Stimulated activated CD8-positive, alpha-beta memory T cell treated with anti-CD3 and anti-CD28 coated beads, Interleukin-2, amount 100 ng/mL, for 1 hour (primary cell): ENCODE measurements around the gene SUPT3H.
"Not testable (repeated sequence)": the region's sequence is repeated elsewhere in the genome, so short reads cannot be mapped to it uniquely, and the experiment has no call there.

ENCODE experiments used
- DNase-seq, 2 donors: peaks; one replicate each; pipeline ENCODE4 v3.0.0-alpha.2; 2020; ENCODE audit warnings: low read depth in 2 of 2

SUPT3H gene

DNA sequence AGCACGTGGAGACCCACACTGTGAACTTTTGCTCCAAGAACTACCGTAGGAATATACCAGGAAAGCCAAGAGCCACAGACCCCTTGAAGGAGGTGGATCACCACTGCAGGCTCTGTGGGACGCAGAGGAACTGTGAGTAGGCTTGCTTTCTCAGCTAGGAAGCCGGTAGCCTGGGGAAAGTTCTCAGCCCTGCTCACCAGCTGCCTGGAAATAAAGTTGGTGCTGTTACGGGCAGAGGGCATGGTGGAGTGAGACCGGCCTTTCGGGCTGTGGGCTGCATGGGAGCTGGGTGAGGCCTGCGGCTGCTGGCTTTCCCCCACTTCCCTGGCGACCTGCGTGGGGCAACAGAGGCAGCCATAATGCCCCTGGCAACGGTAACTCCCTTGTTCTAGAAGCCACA is 422.6 kb downstream of the SUPT3H start:
- DNase-seq = no peak

DNA sequence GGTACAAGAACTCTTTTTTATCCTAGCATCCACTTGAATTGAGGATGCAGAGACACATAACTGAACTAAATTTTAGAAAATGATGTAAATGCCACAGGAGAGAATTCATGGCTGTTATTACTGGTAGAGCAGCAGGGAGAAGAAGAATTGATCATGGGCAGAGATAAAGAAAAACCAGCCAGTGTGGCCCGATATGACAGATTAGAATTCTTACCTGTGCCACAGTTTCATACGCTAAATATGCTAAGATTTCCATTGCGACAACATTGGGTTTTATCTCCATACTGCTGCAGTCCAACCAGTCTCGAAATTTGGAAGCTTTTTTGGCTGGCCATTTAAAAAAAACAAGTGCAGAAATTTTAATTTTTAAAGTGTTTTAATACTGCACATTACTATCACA is 423.5 kb downstream of the SUPT3H start:
- DNase-seq = no peak

DNA sequence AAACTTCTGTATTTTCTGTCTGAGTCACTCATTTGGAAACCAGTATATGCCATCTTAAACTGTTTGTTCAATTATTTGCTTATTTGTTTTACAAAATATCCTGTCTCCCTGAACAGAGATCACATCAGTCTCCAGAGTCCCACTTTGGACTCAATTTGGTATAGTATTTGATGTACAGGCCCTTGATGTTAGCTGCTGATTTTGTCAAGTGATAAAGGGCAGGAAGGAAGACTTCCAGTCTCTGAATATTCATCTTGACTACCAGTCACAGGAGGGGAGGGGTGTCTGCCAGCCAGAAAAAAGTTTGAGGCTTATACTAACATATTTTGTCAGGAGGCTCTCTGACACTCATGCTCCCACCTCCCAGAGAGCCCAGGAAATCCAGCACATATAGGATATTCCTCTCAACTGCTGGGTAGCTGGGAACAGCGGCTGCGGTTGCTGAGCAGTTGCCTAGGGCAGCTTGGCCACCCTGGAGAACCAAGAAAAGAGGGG is 426.4 kb downstream of the SUPT3H start:
- DNase-seq = no peak

DNA sequence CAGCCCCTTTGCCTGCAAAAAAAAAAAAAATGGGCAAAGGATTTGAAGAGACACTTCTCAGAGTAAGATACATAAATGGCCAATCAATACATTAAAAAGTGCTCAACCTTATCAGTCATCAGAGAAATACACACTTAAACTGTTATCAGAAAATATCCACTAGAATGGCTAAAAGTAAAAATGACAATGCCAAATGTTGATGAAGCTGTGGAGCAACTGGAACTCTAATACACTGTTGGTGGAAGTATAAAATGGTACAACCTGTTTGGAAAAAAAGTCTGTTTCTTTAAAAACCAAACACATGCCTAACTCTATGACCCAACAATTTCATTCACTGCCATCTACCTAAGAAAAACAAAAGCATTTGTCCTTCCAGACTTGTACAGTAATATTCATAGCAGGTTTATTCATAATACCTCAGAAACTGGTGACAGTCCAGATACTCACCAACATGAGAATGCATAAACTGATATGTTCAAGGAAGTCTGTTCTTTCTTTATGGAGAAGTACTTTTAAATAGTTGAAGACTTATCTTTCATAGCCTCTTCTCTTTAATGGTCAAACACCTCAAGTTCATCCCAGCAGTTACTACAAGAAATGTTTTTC is 428.0 kb downstream of the SUPT3H start:
- no peak for DNase-seq

DNA sequence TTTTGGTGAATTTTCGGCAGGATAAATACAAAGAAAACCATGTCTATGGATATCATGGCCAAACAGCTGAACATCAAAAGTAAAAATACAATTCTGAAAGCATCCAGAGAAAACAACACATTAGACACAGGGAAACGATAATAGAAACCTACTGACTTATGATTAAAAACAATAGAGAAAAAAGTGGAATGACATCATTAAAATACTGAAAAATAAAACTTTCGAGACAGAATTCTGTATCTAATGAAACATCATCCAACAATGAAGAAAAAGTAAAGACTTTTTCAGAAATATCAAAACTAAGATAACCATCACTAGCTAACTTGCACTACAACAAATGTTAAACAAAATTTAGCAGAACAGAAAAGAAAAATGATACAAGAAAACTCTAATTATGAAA is 434.2 kb downstream of the SUPT3H start:
- DNase-seq = no peak

DNA sequence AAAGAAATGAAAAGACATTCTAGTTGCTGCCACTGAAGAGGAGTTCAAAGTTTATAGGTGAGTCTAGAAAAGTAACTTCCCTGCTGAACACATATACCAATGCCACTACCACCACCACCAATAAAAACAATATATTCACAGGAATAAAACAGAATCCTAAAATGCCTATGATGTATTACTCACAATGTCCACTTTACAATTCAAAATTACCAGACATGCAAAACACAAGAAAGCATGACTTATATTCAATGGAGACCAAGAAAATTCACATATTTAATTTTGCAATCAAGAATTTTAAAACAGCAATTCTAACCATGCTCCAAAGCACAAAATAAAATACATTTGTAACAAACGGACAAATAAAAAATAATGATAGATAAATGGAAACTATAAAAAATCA is 434.9 kb downstream of the SUPT3H start:
- DNase-seq = no peak

DNA sequence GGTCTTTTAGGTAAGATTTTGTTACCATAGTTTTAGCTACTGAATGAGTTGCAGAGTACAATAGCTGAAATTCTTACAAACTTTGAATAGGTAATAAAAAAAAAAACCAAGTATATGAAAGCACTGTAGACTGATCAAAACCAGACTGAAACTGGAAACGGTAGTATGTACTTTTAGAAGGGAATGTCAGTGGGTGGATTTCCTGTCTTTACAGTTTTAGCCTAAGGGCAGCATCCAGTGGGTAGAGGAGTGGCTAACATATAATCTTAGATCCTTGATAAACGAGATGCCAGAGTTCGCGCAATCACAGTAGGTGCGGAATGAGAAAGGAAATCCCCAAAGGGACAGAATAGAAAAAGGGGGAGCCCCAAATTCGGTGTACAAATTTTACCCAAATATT is 435.5 kb downstream of the SUPT3H start:
- DNase-seq = no peak

DNA sequence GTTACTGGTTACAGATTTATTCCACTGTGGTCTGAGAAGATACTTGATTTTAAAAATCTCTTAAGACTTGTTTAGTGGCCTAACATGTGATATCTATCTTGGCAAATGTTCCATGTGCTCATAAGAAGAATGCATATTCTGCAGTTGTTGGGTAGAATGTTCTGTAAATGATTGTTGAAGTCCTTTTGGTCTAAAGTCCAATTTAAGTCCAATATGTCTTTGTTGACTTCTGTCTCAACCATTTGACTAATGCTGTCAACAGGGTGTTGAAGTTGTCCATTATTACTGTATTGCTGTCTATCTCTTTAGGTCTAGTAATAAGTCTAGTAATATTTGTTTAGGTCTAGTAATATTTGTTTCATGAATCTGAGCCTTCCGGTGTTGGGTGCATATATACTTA is 437.4 kb downstream of the SUPT3H start:
- DNase-seq = no peak

DNA sequence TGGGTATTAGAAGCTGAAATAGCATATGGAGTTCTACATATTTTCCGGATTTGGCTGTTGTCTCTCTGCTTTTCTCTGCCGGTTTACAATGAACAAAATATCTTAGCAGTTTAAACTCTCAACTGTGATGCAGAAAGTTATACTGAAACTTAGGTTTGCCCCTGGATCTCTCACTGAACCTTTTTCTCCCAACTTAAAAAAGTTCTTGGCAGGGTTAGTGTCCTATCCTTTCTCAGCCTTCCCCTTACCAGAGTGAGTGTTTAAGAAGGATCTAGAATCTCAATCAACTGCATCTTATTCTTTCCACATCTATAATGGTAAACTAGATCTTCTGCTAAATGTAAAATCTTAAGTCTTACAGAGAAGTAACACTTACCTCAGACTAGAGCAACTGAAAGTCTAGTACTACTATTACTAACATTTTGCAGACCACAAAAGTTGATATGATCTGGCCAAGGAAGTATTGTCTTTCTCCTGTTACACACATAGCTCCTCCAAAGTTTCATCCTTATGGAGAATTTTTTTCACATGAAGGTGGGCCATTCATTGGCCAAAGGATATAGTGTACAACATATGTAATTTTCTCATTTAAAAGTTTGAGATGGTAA is 441.9 kb downstream of the SUPT3H start:
- no peak for DNase-seq

DNA sequence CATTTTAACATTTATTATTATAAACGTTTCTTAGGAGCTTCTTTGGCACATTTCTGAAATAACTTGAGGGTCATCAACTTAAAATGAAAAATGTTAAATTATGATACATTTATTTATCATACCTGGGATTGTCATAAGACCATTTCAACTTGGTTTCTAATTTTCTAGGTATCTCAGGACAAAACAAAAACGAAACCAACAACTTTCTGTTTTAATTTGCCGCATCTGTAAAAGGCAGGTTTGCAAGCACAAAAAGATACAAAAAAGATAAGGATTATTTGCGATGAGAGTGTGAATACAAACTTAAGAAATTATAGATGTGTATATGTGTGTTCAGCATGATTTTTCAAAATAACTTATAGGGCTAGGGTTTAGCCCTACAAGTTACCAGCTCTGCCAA is 444.6 kb downstream of the SUPT3H start:
- no peak for DNase-seq

DNA sequence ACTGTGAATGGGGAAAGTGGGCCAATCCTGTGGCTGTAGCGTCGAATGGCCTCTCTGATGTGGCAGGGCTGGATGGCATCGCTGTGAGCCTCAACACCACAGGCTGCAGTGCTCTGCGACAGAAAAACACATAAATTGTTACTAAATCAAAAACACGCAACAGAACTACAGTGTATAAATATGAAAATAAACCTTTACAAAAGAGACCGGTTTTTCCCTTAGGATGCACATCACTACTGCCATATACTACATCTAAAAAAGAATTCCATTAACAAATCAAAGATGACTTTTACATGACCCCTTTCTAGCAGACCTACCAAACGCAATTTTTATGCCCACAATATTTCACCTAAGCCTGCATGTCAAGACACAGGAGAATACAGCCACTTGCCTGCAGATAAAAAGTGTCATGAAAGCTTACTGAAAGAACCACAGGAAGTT is 445.1 kb downstream of the SUPT3H start:
- no peak for DNase-seq

DNA sequence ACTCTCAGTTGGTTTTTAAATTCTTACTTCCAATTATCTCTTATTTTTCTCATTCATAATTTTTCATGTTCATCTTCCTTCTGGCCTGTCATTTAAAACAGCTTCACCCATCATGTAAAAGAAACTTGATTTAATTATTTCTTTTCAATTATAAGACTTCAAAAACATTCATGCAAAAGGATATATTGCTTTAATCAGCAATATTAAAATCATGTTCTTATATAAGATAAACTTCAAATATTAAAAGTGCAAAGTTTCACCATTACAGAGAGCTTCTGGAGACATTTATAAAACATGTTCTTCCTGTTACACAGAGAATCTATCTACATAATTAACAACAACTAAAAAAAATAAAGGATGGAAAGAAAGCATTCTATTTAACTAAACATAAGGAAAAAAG is 446.3 kb downstream of the SUPT3H start:
- DNase-seq = no peak

DNA sequence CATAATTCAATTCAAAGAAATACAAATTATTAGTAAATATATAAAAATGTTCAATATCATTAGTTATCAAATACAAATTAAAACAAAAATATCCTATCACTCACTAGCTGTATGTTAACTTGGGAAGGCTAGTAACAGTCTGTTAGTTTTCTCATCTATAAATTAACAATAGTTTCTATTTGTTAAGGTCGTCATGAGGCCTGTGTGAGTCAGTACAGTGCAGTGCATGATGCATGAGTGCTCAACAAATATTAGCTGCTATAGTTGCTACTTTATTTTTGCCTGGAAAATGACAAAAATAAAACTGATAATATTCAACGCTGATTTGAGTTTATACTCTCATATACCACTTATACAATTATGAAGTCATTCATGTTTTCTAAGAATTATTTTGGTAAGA is 451.2 kb downstream of the SUPT3H start:
- no peak for DNase-seq

DNA sequence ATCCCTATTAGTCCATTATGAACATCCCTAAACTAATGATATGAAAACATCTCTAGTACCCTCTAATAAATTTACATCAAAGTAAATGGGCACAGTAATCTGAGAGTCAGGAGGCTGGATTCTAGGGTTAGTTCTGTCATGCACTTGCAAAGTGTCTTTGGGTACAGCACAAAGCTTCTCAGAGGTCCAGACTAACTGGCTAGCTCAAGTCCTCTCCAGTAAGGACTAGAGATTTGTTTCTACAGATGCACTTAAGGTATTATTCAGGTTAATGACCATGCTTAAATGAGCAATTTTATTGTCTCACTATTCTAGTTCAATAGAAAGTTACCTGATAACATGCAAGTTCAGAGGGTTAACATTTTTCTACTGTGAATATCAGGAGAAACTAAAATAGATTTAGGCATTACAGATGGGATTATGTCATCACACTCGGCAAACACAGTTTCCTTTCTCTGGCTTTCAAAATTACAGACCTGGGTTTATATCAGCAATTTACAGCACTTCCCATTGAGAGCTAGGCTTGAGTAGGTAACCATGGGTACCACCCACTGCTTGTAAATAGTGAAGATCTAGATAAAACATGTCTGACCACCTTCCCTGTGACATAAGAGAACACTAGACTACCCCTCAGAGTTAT is 452.5 kb downstream of the SUPT3H start:
- no peak for DNase-seq

DNA sequence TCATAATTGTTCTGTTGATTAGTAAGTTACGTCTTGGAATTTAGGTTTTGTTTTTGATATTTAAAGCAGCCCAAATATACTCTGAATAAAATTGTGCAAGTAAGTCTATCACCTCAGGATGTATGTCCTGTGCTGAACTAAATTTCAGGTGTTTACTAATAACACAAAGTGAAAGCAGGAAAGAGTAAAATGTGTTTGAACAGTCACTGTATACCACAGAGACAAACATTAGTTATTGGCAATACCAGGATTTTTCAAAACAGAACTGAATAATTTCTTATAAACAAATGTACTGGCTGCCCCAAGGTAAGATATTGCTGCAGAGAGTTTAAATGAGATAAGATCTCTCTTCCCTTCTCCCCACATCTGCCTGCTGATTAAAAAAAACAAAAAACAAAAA is 454.3 kb downstream of the SUPT3H start:
- no peak for DNase-seq

DNA sequence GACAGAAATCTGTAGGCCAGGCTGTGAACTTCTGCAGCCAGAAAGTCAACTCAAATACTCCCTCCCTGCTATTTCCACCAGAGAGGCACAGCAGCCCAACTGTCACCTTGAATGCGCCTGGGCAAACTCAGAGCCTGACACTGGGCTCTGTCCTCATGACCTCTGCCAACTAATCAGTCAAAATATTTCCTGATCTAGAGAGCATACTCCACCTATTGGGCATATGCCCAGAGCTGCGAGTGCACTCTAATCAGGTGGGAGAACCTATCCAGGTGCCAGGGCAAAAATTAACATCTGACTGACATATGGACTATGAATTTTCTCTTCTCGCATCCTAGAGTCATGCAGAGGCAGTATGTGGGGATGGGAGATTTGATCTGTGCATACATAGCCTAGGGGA is 455.9 kb downstream of the SUPT3H start:
- DNase-seq = no peak

DNA sequence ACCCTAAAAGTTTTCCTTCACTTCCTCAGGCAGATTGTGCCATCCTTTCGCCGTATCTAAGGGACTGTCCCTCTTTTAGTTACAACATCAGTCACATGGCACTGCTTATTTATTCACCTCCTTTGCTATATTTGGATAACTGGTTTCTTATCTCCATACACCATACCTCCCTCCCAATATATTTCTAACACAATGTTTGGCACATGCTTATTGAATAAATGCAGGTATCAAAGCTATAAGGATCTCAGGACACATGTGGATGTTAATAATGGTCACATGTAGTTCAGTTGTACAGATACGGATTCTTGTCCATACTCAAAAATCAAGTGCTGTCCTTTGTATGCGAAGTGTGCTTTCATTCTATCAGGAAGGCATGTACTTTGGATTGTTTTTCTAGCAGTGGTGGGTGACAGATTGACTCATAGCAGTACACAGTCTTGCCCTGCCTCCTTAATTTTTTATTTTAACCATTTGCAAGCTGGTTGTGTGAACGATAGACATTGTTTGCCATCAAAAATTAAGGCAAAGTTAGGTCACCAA is 456.7 kb downstream of the SUPT3H start:
- no peak for DNase-seq

DNA sequence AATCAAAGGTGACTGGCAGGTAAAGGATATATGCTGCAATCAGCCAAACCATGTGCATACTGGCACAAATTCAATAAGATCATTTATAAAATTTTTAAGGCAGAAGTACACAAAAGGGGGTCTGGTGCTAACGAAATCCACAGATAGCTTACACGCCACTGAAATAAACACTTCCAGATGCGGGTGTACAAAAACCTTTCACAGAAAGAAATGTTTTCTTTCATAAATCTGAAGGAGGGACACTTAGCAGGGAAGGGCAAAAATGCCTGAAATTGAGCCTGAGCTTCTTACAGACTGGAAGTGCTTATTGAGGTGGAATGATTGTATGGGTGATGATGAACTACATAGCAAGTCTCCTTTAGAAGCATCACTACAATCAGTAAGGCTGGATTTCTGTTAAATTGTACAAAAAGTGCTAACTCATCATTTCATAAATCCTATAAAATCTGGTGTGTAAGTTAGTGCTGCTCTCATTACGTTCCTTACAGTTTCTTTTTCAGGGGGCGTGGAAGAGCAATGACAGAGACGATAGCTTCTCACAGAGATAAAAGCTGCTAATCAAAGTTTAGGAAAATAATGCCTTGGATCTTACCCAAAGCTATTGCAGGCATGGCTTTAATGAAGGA is 458.9 kb downstream of the SUPT3H start:
- DNase-seq = no peak

DNA sequence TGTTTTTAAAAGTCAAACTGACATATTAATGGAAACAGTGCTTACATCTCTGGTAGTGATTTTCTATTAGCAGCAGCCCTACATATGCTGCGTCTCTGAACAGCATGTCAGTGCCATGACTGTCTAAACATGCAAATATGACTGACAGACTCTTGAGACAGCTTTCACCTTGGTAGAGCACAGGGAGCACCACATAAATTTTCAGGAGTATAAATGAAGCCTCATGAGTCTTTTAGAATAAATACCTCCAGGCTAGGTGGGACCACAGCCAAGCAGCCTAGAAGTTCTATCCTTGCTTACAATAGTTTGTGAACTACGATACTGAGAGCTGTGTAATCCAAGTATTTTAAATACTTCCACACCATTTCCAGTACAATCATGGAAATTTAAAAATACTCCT is 460.3 kb downstream of the SUPT3H start:
- DNase-seq = no peak

DNA sequence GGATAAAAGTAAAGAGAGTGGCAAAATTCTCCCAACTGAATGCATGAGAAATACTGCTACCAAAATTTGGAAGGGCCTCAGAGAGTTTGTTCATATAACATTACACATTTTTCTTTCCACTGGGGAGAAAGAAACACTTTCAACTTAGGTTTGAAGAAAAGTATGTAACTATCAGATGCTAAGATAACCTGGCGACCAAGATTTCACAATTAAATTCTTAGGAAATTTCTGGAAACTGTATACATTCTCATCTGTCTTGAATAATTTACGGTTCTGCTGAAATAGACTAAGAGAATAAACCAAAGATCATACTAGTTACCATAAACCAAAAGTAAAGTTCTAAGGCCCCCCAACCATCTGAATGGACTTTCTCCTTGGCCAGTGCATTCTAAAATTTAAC is 462.6 kb downstream of the SUPT3H start:
- no peak for DNase-seq

DNA sequence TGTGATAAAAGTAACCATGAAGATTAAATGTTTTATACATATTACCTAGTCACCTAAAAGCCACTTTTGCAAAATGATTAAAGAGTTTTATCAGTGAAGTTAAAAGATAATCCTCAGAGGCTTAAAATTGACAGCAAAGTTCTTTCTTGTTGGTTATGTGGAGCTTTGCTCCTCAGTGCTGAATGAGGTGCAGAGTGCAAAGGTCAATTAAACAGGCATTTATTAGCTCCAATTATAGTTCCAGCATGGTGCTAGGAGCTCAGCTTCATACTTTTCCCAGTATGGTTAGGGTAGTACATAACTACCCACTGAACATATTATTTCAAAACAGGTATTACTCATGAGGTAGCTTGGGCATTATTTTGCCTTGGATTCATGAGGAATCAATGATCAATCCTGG is 463.6 kb downstream of the SUPT3H start:
- DNase-seq = no peak

DNA sequence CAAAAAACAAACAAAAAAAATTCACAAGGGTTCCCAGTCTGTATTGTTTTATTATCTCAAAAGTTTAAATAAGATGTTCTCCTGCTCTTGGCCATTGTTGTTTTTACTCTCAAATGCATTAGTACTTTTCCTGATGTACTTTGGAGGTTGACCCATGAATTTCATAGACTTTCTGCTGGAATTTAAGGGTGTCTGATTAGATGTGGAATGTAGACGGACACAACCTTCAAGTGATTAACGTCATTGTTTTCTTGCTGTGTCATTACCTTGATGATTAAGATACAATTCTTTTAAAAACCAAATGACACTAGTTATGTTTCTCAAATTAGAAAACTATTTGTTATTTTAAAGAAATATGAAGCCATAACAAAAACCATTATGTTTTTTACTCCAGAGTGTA is 471.0 kb downstream of the SUPT3H start:
- DNase-seq = no peak

DNA sequence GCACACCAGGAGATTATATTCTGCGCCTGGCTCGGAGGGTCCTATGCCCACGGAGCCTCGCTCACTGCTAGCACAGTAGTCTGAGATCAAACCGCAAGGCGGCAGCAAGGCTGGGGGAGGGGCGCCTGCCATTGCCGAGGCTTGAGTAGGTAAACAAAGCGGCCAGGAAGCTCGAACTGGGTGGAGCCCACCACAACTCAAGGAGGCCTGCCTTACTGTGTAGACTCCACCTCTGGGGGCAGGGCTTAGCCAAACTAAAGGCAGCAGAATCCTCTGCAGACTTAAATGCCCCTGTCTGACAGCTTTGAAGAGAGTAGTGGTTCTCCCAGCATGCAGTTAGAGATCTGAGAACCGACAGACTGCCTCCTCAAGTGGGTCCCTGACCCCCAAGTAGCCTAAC is 477.4 kb downstream of the SUPT3H start:
- not testable (repeated sequence) for DNase-seq
